ENCODE data around the gene PDE6C.

The PDE6C gene

DNA sequence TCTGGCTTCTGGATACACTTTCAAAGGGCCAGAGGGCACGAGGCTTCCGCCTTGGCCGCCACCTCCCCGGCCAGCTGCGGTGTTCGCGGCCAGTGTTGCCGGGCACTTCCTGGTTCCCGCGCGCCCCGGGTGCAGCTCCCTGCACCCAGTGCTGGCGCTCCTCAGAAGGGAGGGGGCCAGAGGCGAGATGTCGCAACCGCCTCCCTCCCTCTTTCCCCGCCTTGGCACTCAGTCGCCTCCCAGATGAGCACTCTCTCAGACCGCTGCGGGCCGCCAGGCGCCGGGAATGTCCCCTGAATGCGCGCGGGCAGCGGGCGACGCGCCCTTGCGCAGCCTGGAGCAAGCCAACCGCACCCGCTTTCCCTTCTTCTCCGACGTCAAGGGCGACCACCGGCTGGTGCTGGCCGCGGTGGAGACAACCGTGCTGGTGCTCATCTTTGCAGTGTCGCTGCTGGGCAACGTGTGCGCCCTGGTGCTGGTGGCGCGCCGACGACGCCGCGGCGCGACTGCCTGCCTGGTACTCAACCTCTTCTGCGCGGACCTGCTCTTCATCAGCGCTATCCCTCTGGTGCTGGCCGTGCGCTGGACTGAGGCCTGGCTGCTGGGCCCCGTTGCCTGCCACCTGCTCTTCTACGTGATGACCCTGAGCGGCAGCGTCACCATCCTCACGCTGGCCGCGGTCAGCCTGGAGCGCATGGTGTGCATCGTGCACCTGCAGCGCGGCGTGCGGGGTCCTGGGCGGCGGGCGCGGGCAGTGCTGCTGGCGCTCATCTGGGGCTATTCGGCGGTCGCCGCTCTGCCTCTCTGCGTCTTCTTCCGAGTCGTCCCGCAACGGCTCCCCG is 45.7 kb upstream of the PDE6C start, which contains the start of gene FFAR4:
TSS of gene FFAR4 (plus strand) at position 231 of the 842 bp plus-strand sequence. CDS start at position 287, 56 bp downstream.
- no peak for TF ChIP-seq CSDC2 (CRISPR knock-in tag; IDR thresholded peaks at IDR 0.05)
- TF ChIP-seq RARB (CRISPR knock-in tag; IDR thresholded peaks at IDR 0.05), result no peak
- no peak for TF ChIP-seq ZC3H10 (CRISPR knock-in tag; IDR thresholded peaks at IDR 0.05)
- no peak for TF ChIP-seq POU6F1 (CRISPR knock-in tag; IDR thresholded peaks at IDR 0.05; ENCODE audit: borderline replicate concordance, low read depth)

GRCh38 chr10:93567277-93568104 is 44.8 kb upstream of the PDE6C start:
- no peak for ATAC-seq
- TF ChIP-seq TCF4 (CRISPR knock-in tag; IDR thresholded peaks at IDR 0.05; ENCODE audit: borderline replicate concordance), result no peak
- TF ChIP-seq SNAI2 (CRISPR knock-in tag; IDR thresholded peaks at IDR 0.05), result no peak
- TF ChIP-seq TSHZ2 (CRISPR knock-in tag; IDR thresholded peaks at IDR 0.05), result no peak
- TF ChIP-seq RARB (CRISPR knock-in tag; IDR thresholded peaks at IDR 0.05), result no peak
- no peak for TF ChIP-seq TOX (CRISPR knock-in tag; IDR thresholded peaks at IDR 0.05; ENCODE audit: borderline replicate concordance)
- TF ChIP-seq, protein P1, sequence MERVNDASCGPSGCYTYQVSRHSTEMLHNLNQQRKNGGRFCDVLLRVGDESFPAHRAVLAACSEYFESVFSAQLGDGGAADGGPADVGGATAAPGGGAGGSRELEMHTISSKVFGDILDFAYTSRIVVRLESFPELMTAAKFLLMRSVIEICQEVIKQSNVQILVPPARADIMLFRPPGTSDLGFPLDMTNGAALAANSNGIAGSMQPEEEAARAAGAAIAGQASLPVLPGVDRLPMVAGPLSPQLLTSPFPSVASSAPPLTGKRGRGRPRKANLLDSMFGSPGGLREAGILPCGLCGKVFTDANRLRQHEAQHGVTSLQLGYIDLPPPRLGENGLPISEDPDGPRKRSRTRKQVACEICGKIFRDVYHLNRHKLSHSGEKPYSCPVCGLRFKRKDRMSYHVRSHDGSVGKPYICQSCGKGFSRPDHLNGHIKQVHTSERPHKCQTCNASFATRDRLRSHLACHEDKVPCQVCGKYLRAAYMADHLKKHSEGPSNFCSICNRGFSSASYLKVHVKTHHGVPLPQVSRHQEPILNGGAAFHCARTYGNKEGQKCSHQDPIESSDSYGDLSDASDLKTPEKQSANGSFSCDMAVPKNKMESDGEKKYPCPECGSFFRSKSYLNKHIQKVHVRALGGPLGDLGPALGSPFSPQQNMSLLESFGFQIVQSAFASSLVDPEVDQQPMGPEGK (CRISPR knock-in tag; IDR thresholded peaks at IDR 0.05; ENCODE audit: borderline replicate concordance), result no peak
- TF ChIP-seq, protein P2, sequence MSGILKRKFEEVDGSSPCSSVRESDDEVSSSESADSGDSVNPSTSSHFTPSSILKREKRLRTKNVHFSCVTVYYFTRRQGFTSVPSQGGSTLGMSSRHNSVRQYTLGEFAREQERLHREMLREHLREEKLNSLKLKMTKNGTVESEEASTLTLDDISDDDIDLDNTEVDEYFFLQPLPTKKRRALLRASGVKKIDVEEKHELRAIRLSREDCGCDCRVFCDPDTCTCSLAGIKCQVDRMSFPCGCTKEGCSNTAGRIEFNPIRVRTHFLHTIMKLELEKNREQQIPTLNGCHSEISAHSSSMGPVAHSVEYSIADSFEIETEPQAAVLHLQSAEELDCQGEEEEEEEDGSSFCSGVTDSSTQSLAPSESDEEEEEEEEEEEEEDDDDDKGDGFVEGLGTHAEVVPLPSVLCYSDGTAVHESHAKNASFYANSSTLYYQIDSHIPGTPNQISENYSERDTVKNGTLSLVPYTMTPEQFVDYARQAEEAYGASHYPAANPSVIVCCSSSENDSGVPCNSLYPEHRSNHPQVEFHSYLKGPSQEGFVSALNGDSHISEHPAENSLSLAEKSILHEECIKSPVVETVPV (CRISPR knock-in tag; IDR thresholded peaks at IDR 0.05), result no peak
- TF ChIP-seq ZFP30 (CRISPR knock-in tag; IDR thresholded peaks at IDR 0.05), result no peak
- no peak for TF ChIP-seq CSDC2 (CRISPR knock-in tag; IDR thresholded peaks at IDR 0.05)
- no peak for TF ChIP-seq ZNF70 (CRISPR knock-in tag; IDR thresholded peaks at IDR 0.05)
- TF ChIP-seq PPARA (CRISPR knock-in tag; IDR thresholded peaks at IDR 0.05; ENCODE audit: borderline replicate concordance), result no peak
- no peak for TF ChIP-seq ARNTL (CRISPR knock-in tag; IDR thresholded peaks at IDR 0.05; ENCODE audit: borderline replicate concordance, low read depth)
- TF ChIP-seq ZC3H10 (CRISPR knock-in tag; IDR thresholded peaks at IDR 0.05), result no peak
- no peak for TF ChIP-seq ZFP3 (CRISPR knock-in tag; IDR thresholded peaks at IDR 0.05)
- TF ChIP-seq CREB5 (CRISPR knock-in tag; IDR thresholded peaks at IDR 0.05; ENCODE audit: low read depth), result no peak
- TF ChIP-seq GLIS3 (CRISPR knock-in tag; IDR thresholded peaks at IDR 0.05), result no peak
- TF ChIP-seq ZNF565 (CRISPR knock-in tag; conservative IDR thresholded peaks at IDR 0.05; ENCODE audit: low read depth), result no peak

More for the DNA sequence above, 45.7 kb upstream of the PDE6C start, which contains the start of gene FFAR4:
- ATAC-seq, result no peak; the same call in 2 of the 3 replicates

- no peak for TF ChIP-seq OSR1 (CRISPR knock-in tag; IDR thresholded peaks at IDR 0.05)
- no peak for TF ChIP-seq ESRRG (CRISPR knock-in tag; IDR thresholded peaks at IDR 0.05)
- no peak for TF ChIP-seq ZFP3 (CRISPR knock-in tag; IDR thresholded peaks at IDR 0.05)
- TF ChIP-seq RARB (CRISPR knock-in tag; IDR thresholded peaks at IDR 0.05), result no peak
- TF ChIP-seq BACH2 (CRISPR knock-in tag; IDR thresholded peaks at IDR 0.05; ENCODE audit: borderline replicate concordance), result no peak
- ATAC-seq, result no peak
Measured at GRCh38 chr10:93568105-93568390, 44.3 kb upstream of the PDE6C start.
